Measurements from ENCODE around the gene DDX46. TPM values are rescaled to one million over a fixed set of nuclear protein-coding genes. Genes with fewer than 3 reads are reported as not detected.

DDX46 gene
- total and polyA plus RNA-seq, 2 donors (not counting 1 experiment from before 2014, with no cell fraction given), result 18.7 to 38.1 TPM

- H4K20me1 ChIP-seq (ENCODE audit: control insufficient read depth, extremely low read depth, insufficient read depth, low read length), result no peaks in the 10 kb centered on the region
Observed at GRCh38 chr5:134821841-134822240, 63.3 kb downstream of the DDX46 start.

GRCh38 chr5:134824681-134825080 lies 66.1 kb downstream of the DDX46 start:
- TF ChIP-seq EZH2 (IDR thresholded peaks at IDR 0.05; ENCODE audit: low read length, missing control alignments), result no peak
- TF ChIP-seq, protein P1, sequence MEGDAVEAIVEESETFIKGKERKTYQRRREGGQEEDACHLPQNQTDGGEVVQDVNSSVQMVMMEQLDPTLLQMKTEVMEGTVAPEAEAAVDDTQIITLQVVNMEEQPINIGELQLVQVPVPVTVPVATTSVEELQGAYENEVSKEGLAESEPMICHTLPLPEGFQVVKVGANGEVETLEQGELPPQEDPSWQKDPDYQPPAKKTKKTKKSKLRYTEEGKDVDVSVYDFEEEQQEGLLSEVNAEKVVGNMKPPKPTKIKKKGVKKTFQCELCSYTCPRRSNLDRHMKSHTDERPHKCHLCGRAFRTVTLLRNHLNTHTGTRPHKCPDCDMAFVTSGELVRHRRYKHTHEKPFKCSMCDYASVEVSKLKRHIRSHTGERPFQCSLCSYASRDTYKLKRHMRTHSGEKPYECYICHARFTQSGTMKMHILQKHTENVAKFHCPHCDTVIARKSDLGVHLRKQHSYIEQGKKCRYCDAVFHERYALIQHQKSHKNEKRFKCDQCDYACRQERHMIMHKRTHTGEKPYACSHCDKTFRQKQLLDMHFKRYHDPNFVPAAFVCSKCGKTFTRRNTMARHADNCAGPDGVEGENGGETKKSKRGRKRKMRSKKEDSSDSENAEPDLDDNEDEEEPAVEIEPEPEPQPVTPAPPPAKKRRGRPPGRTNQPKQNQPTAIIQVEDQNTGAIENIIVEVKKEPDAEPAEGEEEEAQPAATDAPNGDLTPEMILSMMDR (conservative IDR thresholded peaks at IDR 0.05 in 1 of 2, IDR thresholded peaks at IDR 0.05 in 1 of 2; ENCODE audit: low read depth in 1 of 2, low read length in 2 of 2), result no peak
- H3K79me2 ChIP-seq (ENCODE audit: control insufficient read depth, insufficient read depth, low read length), result no peaks in the 10 kb centered on the region
- no peaks in the 10 kb centered on the region for H3K27me3 ChIP-seq (ENCODE audit: control insufficient read depth, insufficient read depth, low read length)
- DNase-seq (ENCODE audit: low read depth in 2 of 2), result no peak
- no peaks in the 10 kb centered on the region for H3K9me3 ChIP-seq (ENCODE audit: control insufficient read depth, insufficient read depth, low read depth, low read length)
- H3K27ac ChIP-seq (ENCODE audit: insufficient read depth, low read length), result no peak overlapping the region
- no peak overlapping the region for H2AFZ ChIP-seq (ENCODE audit: low read length)
- no peak overlapping the region for H3K4me3 ChIP-seq (replicated peaks in 1 of 4; ENCODE audit: control extremely low read depth in 1 of 4, insufficient read depth in 1 of 4, low read depth in 3 of 4, low read length in 4 of 4)
- H3K9ac ChIP-seq (ENCODE audit: insufficient read depth, low read length), result no peak overlapping the region
- no peaks in the 10 kb centered on the region for H4K20me1 ChIP-seq (ENCODE audit: control insufficient read depth, extremely low read depth, insufficient read depth, low read length)
- H3K36me3 ChIP-seq (ENCODE audit: control insufficient read depth, insufficient read depth, low read length), result no peaks in the 10 kb centered on the region
- H3K4me2 ChIP-seq (ENCODE audit: extremely low read depth, insufficient read depth, low read length), result no peak overlapping the region
- H3K4me1 ChIP-seq (ENCODE audit: control insufficient read depth, extremely low read depth, insufficient read depth, low read length), result no peaks in the 10 kb centered on the region

More at GRCh38 chr5:134821841-134822240, 63.3 kb downstream of the DDX46 start:
- no peaks in the 10 kb centered on the region for H3K27me3 ChIP-seq (ENCODE audit: control insufficient read depth, insufficient read depth, low read length)
- H3K79me2 ChIP-seq (ENCODE audit: control insufficient read depth, insufficient read depth, low read length), result no peaks in the 10 kb centered on the region
- no peak for DNase-seq (ENCODE audit: low read depth in 2 of 2)
- no peak overlapping the region for H3K4me3 ChIP-seq (replicated peaks in 1 of 4; ENCODE audit: control extremely low read depth in 1 of 4, insufficient read depth in 1 of 4, low read depth in 3 of 4, low read length in 4 of 4)
- no peak overlapping the region for H3K27ac ChIP-seq (ENCODE audit: insufficient read depth, low read length)
- TF ChIP-seq EZH2 (IDR thresholded peaks at IDR 0.05; ENCODE audit: low read length, missing control alignments), result no peak
- TF ChIP-seq, protein P1 (conservative IDR thresholded peaks at IDR 0.05 in 1 of 2, IDR thresholded peaks at IDR 0.05 in 1 of 2; ENCODE audit: low read depth in 1 of 2, low read length in 2 of 2), result no peak
- no peaks in the 10 kb centered on the region for H3K4me1 ChIP-seq (ENCODE audit: control insufficient read depth, extremely low read depth, insufficient read depth, low read length)
- H3K9me3 ChIP-seq (ENCODE audit: control insufficient read depth, insufficient read depth, low read depth, low read length), result no peaks in the 10 kb centered on the region
- no peaks in the 10 kb centered on the region for H3K36me3 ChIP-seq (ENCODE audit: control insufficient read depth, insufficient read depth, low read length)
- no peak overlapping the region for H3K9ac ChIP-seq (ENCODE audit: insufficient read depth, low read length)
- H3K4me2 ChIP-seq (ENCODE audit: extremely low read depth, insufficient read depth, low read length), result no peak overlapping the region
- H2AFZ ChIP-seq (ENCODE audit: low read length), result no peak overlapping the region

GRCh38 chr5:134825212-134825611 lies 66.6 kb downstream of the DDX46 start:
- H3K27ac ChIP-seq (ENCODE audit: insufficient read depth, low read length), result no peak overlapping the region
- no peak overlapping the region for H3K4me2 ChIP-seq (ENCODE audit: extremely low read depth, insufficient read depth, low read length)
- H3K27me3 ChIP-seq (ENCODE audit: control insufficient read depth, insufficient read depth, low read length), result no peaks in the 10 kb centered on the region
- no peaks in the 10 kb centered on the region for H3K9me3 ChIP-seq (ENCODE audit: control insufficient read depth, insufficient read depth, low read depth, low read length)
- no peak for DNase-seq (ENCODE audit: low read depth in 2 of 2)
- H3K9ac ChIP-seq (ENCODE audit: insufficient read depth, low read length), result no peak overlapping the region
- no peak overlapping the region for H2AFZ ChIP-seq (ENCODE audit: low read length)
- no peaks in the 10 kb centered on the region for H3K36me3 ChIP-seq (ENCODE audit: control insufficient read depth, insufficient read depth, low read length)
- no peaks in the 10 kb centered on the region for H3K4me1 ChIP-seq (ENCODE audit: control insufficient read depth, extremely low read depth, insufficient read depth, low read length)
- TF ChIP-seq, protein P1 (conservative IDR thresholded peaks at IDR 0.05 in 1 of 2, IDR thresholded peaks at IDR 0.05 in 1 of 2; ENCODE audit: low read depth in 1 of 2, low read length in 2 of 2), result no peak
- TF ChIP-seq EZH2 (IDR thresholded peaks at IDR 0.05; ENCODE audit: low read length, missing control alignments), result no peak
- H3K4me3 ChIP-seq (replicated peaks in 1 of 4; ENCODE audit: control extremely low read depth in 1 of 4, insufficient read depth in 1 of 4, low read depth in 3 of 4, low read length in 4 of 4), result no peak overlapping the region
- no peaks in the 10 kb centered on the region for H4K20me1 ChIP-seq (ENCODE audit: control insufficient read depth, extremely low read depth, insufficient read depth, low read length)
- H3K79me2 ChIP-seq (ENCODE audit: control insufficient read depth, insufficient read depth, low read length), result no peaks in the 10 kb centered on the region
